ENCODE data around the gene NPM3. TPM values are rescaled to one million over a fixed set of nuclear protein-coding genes. Genes with fewer than 3 reads are reported as not detected.

Gene NPM3
- total RNA-seq, 2 experiments from 2014 or later = 15.5 to 15.8 TPM

DNA sequence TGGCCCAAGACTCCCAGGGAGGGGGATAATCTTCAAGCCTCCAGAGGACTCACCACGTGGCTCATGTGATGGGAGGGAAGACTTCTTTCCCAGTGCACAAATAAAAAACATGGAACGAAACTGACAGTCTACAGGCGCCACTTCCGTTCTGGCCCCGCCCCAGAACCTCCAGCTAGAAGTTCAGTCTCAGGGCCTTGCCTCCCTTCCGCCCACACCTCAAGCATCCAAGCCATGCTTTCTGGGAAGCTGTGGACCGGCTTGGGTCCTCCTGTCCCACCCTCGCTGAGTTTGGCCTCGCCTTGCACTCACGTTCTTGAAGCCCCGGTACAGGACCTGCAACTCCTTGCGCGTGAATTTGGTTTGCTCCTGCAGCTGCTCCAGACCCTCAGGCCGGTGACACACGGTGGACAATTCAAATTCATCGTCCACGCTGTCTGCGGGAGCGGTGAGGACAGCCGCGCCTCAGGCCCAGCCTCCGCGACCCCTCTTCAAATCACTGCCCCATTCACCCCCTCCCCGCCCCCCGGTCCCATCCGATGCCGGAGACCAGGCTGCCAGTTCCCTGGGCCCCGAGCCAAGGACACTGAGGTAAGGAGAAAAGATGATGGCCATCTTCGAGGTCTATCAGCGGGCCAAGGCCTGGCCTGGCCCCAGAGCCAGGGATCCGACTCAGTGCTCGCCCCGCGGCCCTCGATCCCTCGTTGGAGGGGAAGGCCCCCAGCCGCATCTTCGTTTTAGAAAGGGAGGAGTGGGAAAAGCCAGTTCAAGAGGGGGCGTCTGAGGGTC lies 45.7 kb upstream of the NPM3 start:
- Histone ChIP-seq H3K27me3 (ENCODE audit: control insufficient read depth in 1 of 2, insufficient read depth in 2 of 2, low read length in 2 of 2) (no peaks in the 10 kb centered on the region), H3K4me1 (ENCODE audit: insufficient read depth, low read length) (peaks cover 54% of the 10 kb centered on the region), H3K27ac (ENCODE audit: low read depth in 1 of 2, low read length in 2 of 2) (no peak overlapping the region), H3K9me3 (ENCODE audit: control insufficient read depth in 1 of 2, insufficient read depth in 1 of 2, low read length in 2 of 2) (no peaks in the 10 kb centered on the region), H3K36me3 (ENCODE audit: insufficient read depth, low read length) (no peaks in the 10 kb centered on the region), H3K4me3 (ENCODE audit: low read length) (no peak overlapping the region)
- peak in 3 of 14 experiments; percentile 15 to 53 (median 29) for DNase-seq
- peaks cover 5% of the 10 kb centered on the region for H3K27me3 Mint-ChIP-seq
- H3K9me3 Mint-ChIP-seq = no peaks in the 10 kb centered on the region
- TF ChIP-seq, protein P1, sequence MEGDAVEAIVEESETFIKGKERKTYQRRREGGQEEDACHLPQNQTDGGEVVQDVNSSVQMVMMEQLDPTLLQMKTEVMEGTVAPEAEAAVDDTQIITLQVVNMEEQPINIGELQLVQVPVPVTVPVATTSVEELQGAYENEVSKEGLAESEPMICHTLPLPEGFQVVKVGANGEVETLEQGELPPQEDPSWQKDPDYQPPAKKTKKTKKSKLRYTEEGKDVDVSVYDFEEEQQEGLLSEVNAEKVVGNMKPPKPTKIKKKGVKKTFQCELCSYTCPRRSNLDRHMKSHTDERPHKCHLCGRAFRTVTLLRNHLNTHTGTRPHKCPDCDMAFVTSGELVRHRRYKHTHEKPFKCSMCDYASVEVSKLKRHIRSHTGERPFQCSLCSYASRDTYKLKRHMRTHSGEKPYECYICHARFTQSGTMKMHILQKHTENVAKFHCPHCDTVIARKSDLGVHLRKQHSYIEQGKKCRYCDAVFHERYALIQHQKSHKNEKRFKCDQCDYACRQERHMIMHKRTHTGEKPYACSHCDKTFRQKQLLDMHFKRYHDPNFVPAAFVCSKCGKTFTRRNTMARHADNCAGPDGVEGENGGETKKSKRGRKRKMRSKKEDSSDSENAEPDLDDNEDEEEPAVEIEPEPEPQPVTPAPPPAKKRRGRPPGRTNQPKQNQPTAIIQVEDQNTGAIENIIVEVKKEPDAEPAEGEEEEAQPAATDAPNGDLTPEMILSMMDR (IDR thresholded peaks at IDR 0.05) = no peak
- H3K36me3 Mint-ChIP-seq (ENCODE audit: low read depth) = peaks cover 9% of the 10 kb centered on the region
- ChIA-PET POLR2A (interaction anchor here (16.7 kb wide), 1 partner anchor 12 kb away, joined by 223 read pairs; the partner anchor contains the start of gene OGA), CTCF (interaction anchor here (2.5 to 5.3 kb wide), 2 partner anchors 10 to 12 kb away, joined by 10 to 24 read pairs; partner anchors contain the start of gene OGA)
- peak overlapping the region; percentile 30 for H3K27ac Mint-ChIP-seq
- no peak for ATAC-seq (ENCODE audit: poor library complexity)
- peaks cover 41% of the 10 kb centered on the region for H3K4me1 Mint-ChIP-seq (ENCODE audit: low read depth)
- H3K4me3 Mint-ChIP-seq = peak overlapping the region; percentile 34
- intact Hi-C loops (cut with DNase I, micrococcal nuclease) = loop anchor here in 1 of 2 experiments (10.0 kb wide), 2 partner anchors 474 to 676 kb away; partner anchors contain the start of genes ACTR1A, BTRC and SUFU

DNA sequence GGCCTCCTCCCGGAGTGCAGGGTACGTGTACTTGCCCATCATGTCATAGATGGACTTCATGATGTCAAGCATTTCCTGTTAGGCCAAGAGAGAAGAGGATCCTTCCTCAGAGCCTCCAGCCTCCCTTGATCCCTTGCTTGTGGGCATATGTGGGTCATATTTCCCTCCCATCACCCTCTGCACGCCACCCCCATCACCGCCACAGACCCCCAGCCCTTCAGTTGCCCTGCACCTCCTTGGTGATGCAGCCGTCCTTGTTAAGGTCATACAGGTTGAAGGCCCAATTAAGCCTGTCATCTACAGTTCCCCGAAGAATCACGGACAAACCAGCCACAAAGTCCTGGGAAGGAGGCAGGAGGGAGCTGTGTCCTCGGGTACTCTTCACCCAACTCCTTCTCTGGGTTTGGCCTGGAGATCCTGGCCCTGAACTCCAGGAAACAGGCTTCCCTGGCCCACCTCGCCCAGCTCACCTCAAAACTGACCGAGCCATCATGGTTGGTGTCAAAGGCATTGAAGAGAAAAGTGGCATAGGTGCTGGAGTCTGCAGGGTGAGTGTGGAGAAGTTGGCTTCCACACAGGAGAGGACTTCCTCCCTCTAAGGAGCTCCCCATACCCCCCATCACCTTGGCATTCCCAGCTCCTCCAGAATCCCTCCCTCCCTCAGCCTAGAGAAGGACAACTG lies 44.8 kb upstream of the NPM3 start:
- Histone ChIP-seq H3K27ac (ENCODE audit: low read depth in 1 of 2, low read length in 2 of 2) (no peak overlapping the region), H3K4me3 (ENCODE audit: low read length) (no peak overlapping the region), H3K9me3 (ENCODE audit: control insufficient read depth in 1 of 2, insufficient read depth in 1 of 2, low read length in 2 of 2) (no peaks in the 10 kb centered on the region), H3K36me3 (ENCODE audit: insufficient read depth, low read length) (no peaks in the 10 kb centered on the region), H3K27me3 (ENCODE audit: control insufficient read depth in 1 of 2, insufficient read depth in 2 of 2, low read length in 2 of 2) (no peaks in the 10 kb centered on the region), H3K4me1 (ENCODE audit: insufficient read depth, low read length) (peaks cover 45% of the 10 kb centered on the region)
- TF ChIP-seq, protein P1 (IDR thresholded peaks at IDR 0.05) = no peak
- H3K4me1 Mint-ChIP-seq (ENCODE audit: low read depth) = peaks cover 32% of the 10 kb centered on the region
- peak in 1 of 14 experiments; percentile 32 for DNase-seq
- intact Hi-C loops (cut with DNase I, micrococcal nuclease) = loop anchor here in 1 of 2 experiments (10.0 kb wide), 2 partner anchors 473 to 677 kb away; partner anchors contain the start of genes ACTR1A, BTRC and SUFU
- H3K27ac Mint-ChIP-seq = peak overlapping the region; percentile 49
- POLR2A ChIA-PET = interaction anchor here (16.7 kb wide), 1 partner anchor 11 kb away, joined by 223 read pairs; the partner anchor contains the start of gene OGA
- peaks cover 9% of the 10 kb centered on the region for H3K36me3 Mint-ChIP-seq (ENCODE audit: low read depth)
- CTCF ChIA-PET = interaction anchor here (1.1 to 5.3 kb wide), 4 partner anchors 9 to 16 kb away, joined by 3 to 24 read pairs (median 6); partner anchors contain the start of genes KCNIP2 and OGA
- peaks cover 5% of the 10 kb centered on the region for H3K27me3 Mint-ChIP-seq
- H3K9me3 Mint-ChIP-seq = no peaks in the 10 kb centered on the region
- peak overlapping the region; percentile 48 for H3K4me3 Mint-ChIP-seq
- no peak for ATAC-seq (ENCODE audit: poor library complexity)

DNA sequence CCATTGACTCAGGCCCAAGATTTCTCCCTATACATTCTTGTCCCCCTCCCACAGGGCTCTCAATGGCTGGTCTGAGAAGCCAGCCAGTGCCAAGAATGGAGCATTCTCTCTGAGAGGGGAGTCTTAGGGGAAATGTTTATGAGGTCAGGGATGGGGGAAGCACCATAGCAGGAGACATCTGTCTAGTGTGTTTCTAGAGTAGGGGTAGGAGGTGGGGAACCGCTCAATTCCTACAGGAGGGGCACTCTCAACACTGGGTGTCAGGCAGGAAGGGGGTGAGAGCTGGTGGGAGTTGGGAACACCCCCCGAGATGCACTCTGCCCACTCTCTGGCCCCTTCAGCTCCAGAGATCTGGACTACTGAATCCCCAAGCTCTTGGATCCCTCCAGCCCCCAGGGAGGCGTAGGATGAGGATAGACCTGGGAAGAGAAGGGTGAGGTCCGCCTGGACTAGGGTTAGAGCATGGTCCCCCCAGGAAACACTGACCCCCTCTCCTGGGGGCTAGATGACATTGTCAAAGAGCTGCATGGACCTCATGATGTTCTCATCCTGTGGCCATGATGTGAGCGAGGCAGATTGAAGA lies 43.7 kb upstream of the NPM3 start:
- intact Hi-C loops (cut with DNase I, micrococcal nuclease) = loop anchor here in 1 of 2 experiments (10.0 kb wide), 2 partner anchors 472 to 678 kb away; partner anchors contain the start of genes ACTR1A, BTRC and SUFU
- ATAC-seq (ENCODE audit: poor library complexity) = no peak
- TF ChIP-seq, protein P1 (IDR thresholded peaks at IDR 0.05) = no peak
- H3K36me3 Mint-ChIP-seq (ENCODE audit: low read depth) = peaks cover 9% of the 10 kb centered on the region
- ChIA-PET CTCF (interaction anchor here (1.1 to 2.5 kb wide), 3 partner anchors 8 to 17 kb away, joined by 3 to 10 read pairs (median 3); partner anchors contain the start of genes KCNIP2 and OGA), POLR2A (interaction anchor here (16.7 kb wide), 1 partner anchor 10 kb away, joined by 223 read pairs; the partner anchor contains the start of gene OGA)
- peaks cover 33% of the 10 kb centered on the region for H3K4me1 ChIP-seq (ENCODE audit: insufficient read depth, low read length)
- no peak overlapping the region for H3K4me3 ChIP-seq (ENCODE audit: low read length)
- no peaks in the 10 kb centered on the region for H3K36me3 ChIP-seq (ENCODE audit: insufficient read depth, low read length)
- peak in 1 of 14 experiments; percentile 23 for DNase-seq
- H3K9me3 ChIP-seq (ENCODE audit: control insufficient read depth in 1 of 2, insufficient read depth in 1 of 2, low read length in 2 of 2) = no peaks in the 10 kb centered on the region
- peaks cover 25% of the 10 kb centered on the region for H3K4me1 Mint-ChIP-seq (ENCODE audit: low read depth)
- peaks cover 5% of the 10 kb centered on the region for H3K27me3 Mint-ChIP-seq
- H3K4me3 Mint-ChIP-seq = peak overlapping the region; percentile 26
- H3K9me3 Mint-ChIP-seq = no peaks in the 10 kb centered on the region
- H3K27me3 ChIP-seq (ENCODE audit: control insufficient read depth in 1 of 2, insufficient read depth in 2 of 2, low read length in 2 of 2) = no peaks in the 10 kb centered on the region
- peak overlapping the region; percentile 17 for H3K27ac Mint-ChIP-seq
- H3K27ac ChIP-seq (ENCODE audit: low read depth in 1 of 2, low read length in 2 of 2) = no peak overlapping the region
